ENCODE results near the gene HSPA1L. TPM values are rescaled to one million over a fixed set of nuclear protein-coding genes. Genes with fewer than 3 reads are reported as not detected.
"Not testable (repeated sequence)": the region's sequence is repeated elsewhere in the genome, so short reads cannot be mapped to it uniquely, and the experiment has no call there.

The HSPA1L gene
- polyA plus RNA-seq, 1 donor from 2014 or later, result 2.6 TPM

GRCh38 chr6:31811645-31812044, 3.4 kb downstream of the HSPA1L start:
- Histone ChIP-seq H3K27ac (ENCODE audit: low read length) (no peak overlapping the region), H3K9me2 (ENCODE audit: insufficient read depth, low read length) (no peaks in the 10 kb centered on the region), H3K9ac (ENCODE audit: low read length) (no peak overlapping the region), H3K4me2 (ENCODE audit: low read length) (no peak overlapping the region), H2AFZ (ENCODE audit: low read depth, low read length) (no peak overlapping the region), H4K20me1 (ENCODE audit: insufficient read depth) (no peaks in the 10 kb centered on the region), H3K27me3 (ENCODE audit: insufficient read depth, low read depth, low read length) (no peaks in the 10 kb centered on the region), H3K9me3 (ENCODE audit: low read length) (no peaks in the 10 kb centered on the region), H3F3A (ENCODE audit: insufficient read depth, low read length, poor library complexity, severe bottlenecking) (no peaks in the 10 kb centered on the region), H3K36me3 (ENCODE audit: insufficient read depth, low read length) (no peaks in the 10 kb centered on the region), H3K79me2 (replicated peaks; ENCODE audit: insufficient read depth, low read length) (no peaks in the 10 kb centered on the region), H3K4me3 (ENCODE audit: low read length) (no peak overlapping the region)
- TF ChIP-seq SMC3 (conservative IDR thresholded peaks at IDR 0.05; ENCODE audit: poor library complexity), result no peak
- no peak for TF ChIP-seq POLR2AphosphoS5 (IDR thresholded peaks at IDR 0.05)

DNA sequence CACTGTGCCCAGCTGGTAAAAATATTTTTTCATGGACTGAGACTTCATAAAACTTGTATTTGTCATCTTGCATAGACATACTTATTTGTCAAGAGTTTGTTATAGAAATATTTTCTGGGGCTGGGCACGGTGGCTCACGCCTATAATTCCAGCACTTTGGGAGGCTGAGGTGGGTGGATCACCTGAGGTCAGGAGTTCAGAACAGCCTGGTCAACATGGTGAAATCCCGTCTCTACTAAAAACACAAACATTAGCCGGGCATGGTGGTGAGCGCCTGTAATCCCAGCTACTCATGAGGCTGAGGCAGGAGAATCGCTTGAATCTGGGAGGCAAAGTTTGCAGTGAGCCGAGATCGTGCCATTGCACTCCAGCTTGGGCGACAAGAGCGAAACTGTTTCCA, 6.5 kb downstream of the HSPA1L start:
- H3K79me2 ChIP-seq (replicated peaks; ENCODE audit: insufficient read depth, low read length); H4K20me1 ChIP-seq (ENCODE audit: insufficient read depth); H3K27me3 ChIP-seq (ENCODE audit: insufficient read depth, low read depth, low read length); H3K36me3 ChIP-seq (ENCODE audit: insufficient read depth, low read length); H3K9me2 ChIP-seq (ENCODE audit: insufficient read depth, low read length); H3K9me3 ChIP-seq (ENCODE audit: low read length); H3K27ac ChIP-seq (ENCODE audit: low read length); H3K9ac ChIP-seq (ENCODE audit: low read length); H3F3A ChIP-seq (ENCODE audit: insufficient read depth, low read length, poor library complexity, severe bottlenecking); H3K4me3 ChIP-seq (ENCODE audit: low read length); H3K4me2 ChIP-seq (ENCODE audit: low read length); H2AFZ ChIP-seq (ENCODE audit: low read depth, low read length): not testable (repeated sequence)

DNA sequence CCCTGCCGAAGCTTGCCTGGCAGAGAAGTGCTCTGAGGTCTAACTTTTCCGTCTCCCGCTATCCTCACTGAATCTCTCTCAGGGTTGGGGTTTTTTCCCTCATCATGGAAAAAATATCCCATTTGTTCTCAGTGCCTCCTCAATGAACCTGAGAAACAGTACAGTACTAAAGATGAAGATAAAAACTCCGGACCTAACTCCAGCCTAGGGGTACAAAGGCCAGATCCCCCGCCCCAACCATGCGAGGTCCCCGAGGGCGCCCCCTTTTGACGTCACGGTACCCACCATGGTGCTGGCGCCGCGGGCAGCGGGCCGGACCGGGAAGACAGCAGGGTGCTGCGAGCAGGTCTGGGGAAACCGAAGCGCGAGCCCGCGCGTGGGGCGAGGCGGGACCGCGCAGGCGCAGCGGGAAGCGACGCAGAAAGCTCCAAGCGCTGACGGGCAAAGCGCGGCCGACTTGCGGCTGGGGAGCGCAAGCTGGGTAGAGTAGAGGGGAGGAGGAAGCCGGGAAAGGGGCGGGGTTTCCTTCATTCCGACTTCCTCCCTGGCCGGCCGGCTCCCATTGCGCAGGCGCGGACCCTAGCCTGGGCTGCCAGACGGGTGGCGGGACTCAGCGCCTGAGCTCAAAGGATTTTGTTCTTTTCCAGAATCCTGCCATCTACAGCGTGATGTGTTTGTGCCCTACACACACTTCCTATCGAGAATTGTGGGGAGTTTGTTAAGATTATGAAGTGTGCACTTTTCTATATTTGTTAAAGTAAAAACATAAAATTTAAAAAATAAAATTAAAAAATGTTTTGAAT, 8.4 kb downstream of the HSPA1L start, which contains the start of gene LSM2:
LSM2 (minus strand) TSS at position 497 of the 803 bp plus-strand sequence; CDS start at position 288, 209 bp downstream.
- H3K79me2 ChIP-seq (replicated peaks; ENCODE audit: insufficient read depth, low read length), result peaks cover 9% of the 10 kb centered on the region
- H2AFZ ChIP-seq (ENCODE audit: low read depth, low read length), result peak within 1 kb of the TSS; percentile 70
- H3K4me3 ChIP-seq (ENCODE audit: low read length), result peak within 1 kb of the TSS; percentile 76
- H3K9me2 ChIP-seq (ENCODE audit: insufficient read depth, low read length), result no peaks in the 10 kb centered on the region
- H3K9ac ChIP-seq (ENCODE audit: low read length), result peak within 1 kb of the TSS; percentile 78
- no peaks in the 10 kb centered on the region for H3K36me3 ChIP-seq (ENCODE audit: insufficient read depth, low read length)
- H3F3A ChIP-seq (ENCODE audit: insufficient read depth, low read length, poor library complexity, severe bottlenecking), result no peaks in the 10 kb centered on the region
- TF ChIP-seq, protein P1, sequence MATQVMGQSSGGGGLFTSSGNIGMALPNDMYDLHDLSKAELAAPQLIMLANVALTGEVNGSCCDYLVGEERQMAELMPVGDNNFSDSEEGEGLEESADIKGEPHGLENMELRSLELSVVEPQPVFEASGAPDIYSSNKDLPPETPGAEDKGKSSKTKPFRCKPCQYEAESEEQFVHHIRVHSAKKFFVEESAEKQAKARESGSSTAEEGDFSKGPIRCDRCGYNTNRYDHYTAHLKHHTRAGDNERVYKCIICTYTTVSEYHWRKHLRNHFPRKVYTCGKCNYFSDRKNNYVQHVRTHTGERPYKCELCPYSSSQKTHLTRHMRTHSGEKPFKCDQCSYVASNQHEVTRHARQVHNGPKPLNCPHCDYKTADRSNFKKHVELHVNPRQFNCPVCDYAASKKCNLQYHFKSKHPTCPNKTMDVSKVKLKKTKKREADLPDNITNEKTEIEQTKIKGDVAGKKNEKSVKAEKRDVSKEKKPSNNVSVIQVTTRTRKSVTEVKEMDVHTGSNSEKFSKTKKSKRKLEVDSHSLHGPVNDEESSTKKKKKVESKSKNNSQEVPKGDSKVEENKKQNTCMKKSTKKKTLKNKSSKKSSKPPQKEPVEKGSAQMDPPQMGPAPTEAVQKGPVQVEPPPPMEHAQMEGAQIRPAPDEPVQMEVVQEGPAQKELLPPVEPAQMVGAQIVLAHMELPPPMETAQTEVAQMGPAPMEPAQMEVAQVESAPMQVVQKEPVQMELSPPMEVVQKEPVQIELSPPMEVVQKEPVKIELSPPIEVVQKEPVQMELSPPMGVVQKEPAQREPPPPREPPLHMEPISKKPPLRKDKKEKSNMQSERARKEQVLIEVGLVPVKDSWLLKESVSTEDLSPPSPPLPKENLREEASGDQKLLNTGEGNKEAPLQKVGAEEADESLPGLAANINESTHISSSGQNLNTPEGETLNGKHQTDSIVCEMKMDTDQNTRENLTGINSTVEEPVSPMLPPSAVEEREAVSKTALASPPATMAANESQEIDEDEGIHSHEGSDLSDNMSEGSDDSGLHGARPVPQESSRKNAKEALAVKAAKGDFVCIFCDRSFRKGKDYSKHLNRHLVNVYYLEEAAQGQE (IDR thresholded peaks at IDR 0.05; ENCODE audit: borderline replicate concordance), result peak; percentile 15
- TF ChIP-seq, protein P2, sequence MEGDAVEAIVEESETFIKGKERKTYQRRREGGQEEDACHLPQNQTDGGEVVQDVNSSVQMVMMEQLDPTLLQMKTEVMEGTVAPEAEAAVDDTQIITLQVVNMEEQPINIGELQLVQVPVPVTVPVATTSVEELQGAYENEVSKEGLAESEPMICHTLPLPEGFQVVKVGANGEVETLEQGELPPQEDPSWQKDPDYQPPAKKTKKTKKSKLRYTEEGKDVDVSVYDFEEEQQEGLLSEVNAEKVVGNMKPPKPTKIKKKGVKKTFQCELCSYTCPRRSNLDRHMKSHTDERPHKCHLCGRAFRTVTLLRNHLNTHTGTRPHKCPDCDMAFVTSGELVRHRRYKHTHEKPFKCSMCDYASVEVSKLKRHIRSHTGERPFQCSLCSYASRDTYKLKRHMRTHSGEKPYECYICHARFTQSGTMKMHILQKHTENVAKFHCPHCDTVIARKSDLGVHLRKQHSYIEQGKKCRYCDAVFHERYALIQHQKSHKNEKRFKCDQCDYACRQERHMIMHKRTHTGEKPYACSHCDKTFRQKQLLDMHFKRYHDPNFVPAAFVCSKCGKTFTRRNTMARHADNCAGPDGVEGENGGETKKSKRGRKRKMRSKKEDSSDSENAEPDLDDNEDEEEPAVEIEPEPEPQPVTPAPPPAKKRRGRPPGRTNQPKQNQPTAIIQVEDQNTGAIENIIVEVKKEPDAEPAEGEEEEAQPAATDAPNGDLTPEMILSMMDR (IDR thresholded peaks at IDR 0.05; ENCODE audit: poor library complexity, severe bottlenecking), result peak; percentile 58
- TF ChIP-seq SMC3 (conservative IDR thresholded peaks at IDR 0.05; ENCODE audit: poor library complexity) (peak; percentile 31), POLR2AphosphoS5 (IDR thresholded peaks at IDR 0.05) (peak; percentile 79), EP300 (conservative IDR thresholded peaks at IDR 0.05; ENCODE audit: poor library complexity, severe bottlenecking) (peak; percentile 31), RAD21 (conservative IDR thresholded peaks at IDR 0.05) (peak; percentile 52), TAF1 (IDR thresholded peaks at IDR 0.05; ENCODE audit: low read depth) (peak; percentile 57), MXI1 (conservative IDR thresholded peaks at IDR 0.05; ENCODE audit: poor library complexity, severe bottlenecking) (peak; percentile 86), EZH2 (IDR thresholded peaks at IDR 0.05; ENCODE audit: borderline replicate concordance, insufficient read depth, low read length, poor library complexity, severe bottlenecking) (no peak)
- peak within 1 kb of the TSS; percentile 77 for H3K4me2 ChIP-seq (ENCODE audit: low read length)
- H4K20me1 ChIP-seq (ENCODE audit: insufficient read depth), result no peaks in the 10 kb centered on the region
- H3K27me3 ChIP-seq (ENCODE audit: insufficient read depth, low read depth, low read length), result no peaks in the 10 kb centered on the region
- H3K9me3 ChIP-seq (ENCODE audit: low read length), result no peaks in the 10 kb centered on the region
- H3K27ac ChIP-seq (ENCODE audit: low read length), result peak within 1 kb of the TSS; percentile 83
